ENCODE measurements around the gene C1D.
"Not testable (repeated sequence)": the region's sequence is repeated elsewhere in the genome, so short reads cannot be mapped to it uniquely, and the experiment has no call there.

The C1D gene

GRCh38 chr2:67999332-67999731, 63.5 kb downstream of the C1D start:
- no peaks in the 10 kb centered on the region for H3K27me3 ChIP-seq (ENCODE audit: control insufficient read depth, insufficient read depth, low read length)
- no peak overlapping the region for H3K9ac ChIP-seq (ENCODE audit: low read depth, low read length)
- no peaks in the 10 kb centered on the region for H3K4me1 ChIP-seq (ENCODE audit: control insufficient read depth, insufficient read depth, low read length)
- H3K9me3 ChIP-seq (ENCODE audit: control insufficient read depth, insufficient read depth, low read length) = no peaks in the 10 kb centered on the region
- no peak overlapping the region for H3K4me3 ChIP-seq (ENCODE audit: low read depth, low read length)
- no peak overlapping the region for H3K27ac ChIP-seq (ENCODE audit: low read depth, low read length)
- no peaks in the 10 kb centered on the region for H3K36me3 ChIP-seq (ENCODE audit: control insufficient read depth, insufficient read depth, low read length)

- Histone ChIP-seq H3K9me3 (ENCODE audit: control insufficient read depth, insufficient read depth, low read length) (no peaks in the 10 kb centered on the region), H3K36me3 (ENCODE audit: control insufficient read depth, insufficient read depth, low read length) (no peaks in the 10 kb centered on the region), H3K4me3 (ENCODE audit: low read depth, low read length) (no peak overlapping the region), H3K9ac (ENCODE audit: low read depth, low read length) (no peak overlapping the region), H3K4me1 (ENCODE audit: control insufficient read depth, insufficient read depth, low read length) (no peaks in the 10 kb centered on the region), H3K27me3 (ENCODE audit: control insufficient read depth, insufficient read depth, low read length) (no peaks in the 10 kb centered on the region), H3K27ac (ENCODE audit: low read depth, low read length) (no peak overlapping the region)
Observed at GRCh38 chr2:67997903-67998302, 64.9 kb downstream of the C1D start.

GRCh38 chr2:67997528-67997900, 65.3 kb downstream of the C1D start:
- no peak overlapping the region for H3K9ac ChIP-seq (ENCODE audit: low read depth, low read length)
- H3K36me3 ChIP-seq (ENCODE audit: control insufficient read depth, insufficient read depth, low read length) = no peaks in the 10 kb centered on the region
- no peaks in the 10 kb centered on the region for H3K9me3 ChIP-seq (ENCODE audit: control insufficient read depth, insufficient read depth, low read length)
- no peak overlapping the region for H3K4me3 ChIP-seq (ENCODE audit: low read depth, low read length)
- no peaks in the 10 kb centered on the region for H3K4me1 ChIP-seq (ENCODE audit: control insufficient read depth, insufficient read depth, low read length)
- H3K27me3 ChIP-seq (ENCODE audit: control insufficient read depth, insufficient read depth, low read length) = no peaks in the 10 kb centered on the region
- H3K27ac ChIP-seq (ENCODE audit: low read depth, low read length) = no peak overlapping the region

GRCh38 chr2:67996772-67997527, 65.9 kb downstream of the C1D start:
- H3K36me3 ChIP-seq (ENCODE audit: control insufficient read depth, insufficient read depth, low read length) = no peaks in the 10 kb centered on the region
- H3K4me1 ChIP-seq (ENCODE audit: control insufficient read depth, insufficient read depth, low read length) = no peaks in the 10 kb centered on the region
- H3K27ac ChIP-seq (ENCODE audit: low read depth, low read length) = no peak overlapping the region
- H3K4me3 ChIP-seq (ENCODE audit: low read depth, low read length) = no peak overlapping the region
- no peaks in the 10 kb centered on the region for H3K27me3 ChIP-seq (ENCODE audit: control insufficient read depth, insufficient read depth, low read length)
- H3K9ac ChIP-seq (ENCODE audit: low read depth, low read length) = no peak overlapping the region
- no peaks in the 10 kb centered on the region for H3K9me3 ChIP-seq (ENCODE audit: control insufficient read depth, insufficient read depth, low read length)

- Histone ChIP-seq H3K4me3 (ENCODE audit: low read depth, low read length) (no peak overlapping the region), H3K27me3 (ENCODE audit: control insufficient read depth, insufficient read depth, low read length) (no peaks in the 10 kb centered on the region), H3K27ac (ENCODE audit: low read depth, low read length) (no peak overlapping the region), H3K9ac (ENCODE audit: low read depth, low read length) (no peak overlapping the region), H3K4me1 (ENCODE audit: control insufficient read depth, insufficient read depth, low read length) (no peaks in the 10 kb centered on the region), H3K9me3 (ENCODE audit: control insufficient read depth, insufficient read depth, low read length) (no peaks in the 10 kb centered on the region), H3K36me3 (ENCODE audit: control insufficient read depth, insufficient read depth, low read length) (no peaks in the 10 kb centered on the region)
Observed at GRCh38 chr2:67994716-67995115, 68.1 kb downstream of the C1D start.

- not testable (repeated sequence) for H3K4me3 ChIP-seq (ENCODE audit: low read depth, low read length); H3K4me1 ChIP-seq (ENCODE audit: control insufficient read depth, insufficient read depth, low read length); H3K36me3 ChIP-seq (ENCODE audit: control insufficient read depth, insufficient read depth, low read length); H3K9ac ChIP-seq (ENCODE audit: low read depth, low read length); H3K9me3 ChIP-seq (ENCODE audit: control insufficient read depth, insufficient read depth, low read length); H3K27me3 ChIP-seq (ENCODE audit: control insufficient read depth, insufficient read depth, low read length); H3K27ac ChIP-seq (ENCODE audit: low read depth, low read length)
Observed at GRCh38 chr2:67994069-67994468, 68.7 kb downstream of the C1D start.

GRCh38 chr2:67993329-67993728, 69.5 kb downstream of the C1D start:
- H3K27ac ChIP-seq (ENCODE audit: low read depth, low read length) = no peak overlapping the region
- no peaks in the 10 kb centered on the region for H3K36me3 ChIP-seq (ENCODE audit: control insufficient read depth, insufficient read depth, low read length)
- no peaks in the 10 kb centered on the region for H3K4me1 ChIP-seq (ENCODE audit: control insufficient read depth, insufficient read depth, low read length)
- H3K4me3 ChIP-seq (ENCODE audit: low read depth, low read length) = no peak overlapping the region
- no peak overlapping the region for H3K9ac ChIP-seq (ENCODE audit: low read depth, low read length)
- H3K9me3 ChIP-seq (ENCODE audit: control insufficient read depth, insufficient read depth, low read length) = no peaks in the 10 kb centered on the region
- H3K27me3 ChIP-seq (ENCODE audit: control insufficient read depth, insufficient read depth, low read length) = no peaks in the 10 kb centered on the region

- no peaks in the 10 kb centered on the region for H3K27me3 ChIP-seq (ENCODE audit: control insufficient read depth, insufficient read depth, low read length)
- no peak overlapping the region for H3K27ac ChIP-seq (ENCODE audit: low read depth, low read length)
- H3K36me3 ChIP-seq (ENCODE audit: control insufficient read depth, insufficient read depth, low read length) = no peaks in the 10 kb centered on the region
- no peak overlapping the region for H3K4me3 ChIP-seq (ENCODE audit: low read depth, low read length)
- no peak overlapping the region for H3K9ac ChIP-seq (ENCODE audit: low read depth, low read length)
- no peaks in the 10 kb centered on the region for H3K9me3 ChIP-seq (ENCODE audit: control insufficient read depth, insufficient read depth, low read length)
- H3K4me1 ChIP-seq (ENCODE audit: control insufficient read depth, insufficient read depth, low read length) = no peaks in the 10 kb centered on the region
Observed at GRCh38 chr2:67991456-67991855, 71.3 kb downstream of the C1D start.

Measured in HUES48 (cell line).